GM21825 (cell line): ENCODE measurements around the gene PPP4R4.
"Not testable (repeated sequence)": the region's sequence is repeated elsewhere in the genome, so short reads cannot be mapped to it uniquely, and the experiment has no call there.

Source experiments
- ATAC-seq: cut with Tn5 transposase; IDR thresholded peaks from one replicate; pipeline ENCODE4 v1.9.1; 2021; ENCODE audit warnings: mild to moderate bottlenecking, moderate library complexity; ENCODE audit not compliant: unreplicated experiment

The PPP4R4 gene

GRCh38 chr14:94268582-94268981 lies 94.5 kb downstream of the PPP4R4 start:
- not testable (repeated sequence) for ATAC-seq

- no peak for ATAC-seq
Measured at GRCh38 chr14:94269156-94269555, 95.0 kb downstream of the PPP4R4 start.

GRCh38 chr14:94276898-94277561 lies 102.9 kb downstream of the PPP4R4 start:
- not testable (repeated sequence) for ATAC-seq

GRCh38 chr14:94278731-94279130 lies 104.6 kb downstream of the PPP4R4 start:
- ATAC-seq = no peak

- no peak for ATAC-seq
Measured at GRCh38 chr14:94282991-94283723, 109.0 kb downstream of the PPP4R4 start.

GRCh38 chr14:94284221-94284620 lies 110.1 kb downstream of the PPP4R4 start:
- no peak for ATAC-seq

- ATAC-seq = no peak
Measured at GRCh38 chr14:94285158-94285557, 111.0 kb downstream of the PPP4R4 start.

GRCh38 chr14:94288610-94289465 lies 114.7 kb downstream of the PPP4R4 start:
- ATAC-seq = no peak

- no peak for ATAC-seq
Measured at GRCh38 chr14:94290197-94290596, 116.1 kb downstream of the PPP4R4 start.

GRCh38 chr14:94291159-94291905 lies 117.2 kb downstream of the PPP4R4 start:
- ATAC-seq = no peak

- no peak for ATAC-seq
Measured at GRCh38 chr14:94291906-94292525, 117.9 kb downstream of the PPP4R4 start.

- ATAC-seq = no peak
Measured at GRCh38 chr14:94292526-94292871, 118.4 kb downstream of the PPP4R4 start.

GRCh38 chr14:94292872-94293577 lies 118.9 kb downstream of the PPP4R4 start, which contains the start of gene SERPINA10:
Gene SERPINA10, minus strand, starts transcription at chr14:94293268. Its CDS starts 2,675 bp downstream, at chr14:94290593.
- ATAC-seq = no peak

- no peak for ATAC-seq
Measured at GRCh38 chr14:94293578-94293924, 119.4 kb downstream of the PPP4R4 start.

GRCh38 chr14:94295360-94296180 lies 121.4 kb downstream of the PPP4R4 start:
- no peak for ATAC-seq

- not testable (repeated sequence) for ATAC-seq
Measured at GRCh38 chr14:94296181-94296545, 122.0 kb downstream of the PPP4R4 start.

GRCh38 chr14:94298130-94298529 lies 124.0 kb downstream of the PPP4R4 start:
- ATAC-seq = no peak

- ATAC-seq = no peak
Measured at GRCh38 chr14:94303111-94303510, 129.0 kb downstream of the PPP4R4 start.

- no peak for ATAC-seq
Measured at GRCh38 chr14:94304243-94304642, 130.1 kb downstream of the PPP4R4 start.
